Gastroesophageal sphincter (tissue), 3 donors: ENCODE data around the gene ARL17B.

Experiments used
- POLR2A ChIP-seq, 2 donors: fragments of 450-650 bp; IDR thresholded peaks; one replicate each; pipeline ENCODE4 v1.6.1; 2017; ENCODE audit warnings: antibody characterized with exemption in 2 of 2, mild to moderate bottlenecking in 2 of 2, moderate library complexity in 1 of 2
- POLR2AphosphoS5 ChIP-seq: sonication (generic); formaldehyde crosslinking; IDR thresholded peaks from one replicate; pipeline ENCODE4 v1.6.1; 2017; ENCODE audit warnings: antibody characterized with exemption
- TF ChIP-seq, protein P1 (sequence below), 4 experiments: fragments of 200-600 bp in 2 of 4; fragments of 450-650 bp in 2 of 4; sonication (generic) in 1 of 4; IDR thresholded peaks; one replicate each; pipeline ENCODE4 v1.5.1; 2017 to 2019; ENCODE audit warnings: antibody characterized with exemption in 4 of 4, mild to moderate bottlenecking in 2 of 4, moderate library complexity in 2 of 4

DNA sequence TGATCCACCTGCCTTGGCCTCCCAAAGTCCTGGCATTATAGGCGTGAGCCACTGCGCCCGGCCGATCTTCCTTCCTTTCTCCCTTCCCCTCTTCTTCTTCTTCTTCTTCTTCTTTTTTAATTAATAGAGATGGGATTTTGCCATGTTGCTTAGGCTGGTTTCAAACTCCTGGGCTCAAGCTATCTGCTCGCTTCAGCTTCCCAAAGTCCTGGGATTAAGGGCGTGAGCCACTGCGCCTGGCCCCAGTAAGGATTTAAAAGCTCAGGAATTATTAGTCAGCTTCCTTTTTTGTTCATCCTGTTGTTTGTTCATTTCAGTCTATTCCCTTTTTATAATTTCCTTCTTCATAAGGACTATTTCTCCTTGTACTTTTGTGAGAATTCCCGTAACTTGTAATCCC lies 99.3 kb downstream of the ARL17B start:
- TF ChIP-seq, protein P1, sequence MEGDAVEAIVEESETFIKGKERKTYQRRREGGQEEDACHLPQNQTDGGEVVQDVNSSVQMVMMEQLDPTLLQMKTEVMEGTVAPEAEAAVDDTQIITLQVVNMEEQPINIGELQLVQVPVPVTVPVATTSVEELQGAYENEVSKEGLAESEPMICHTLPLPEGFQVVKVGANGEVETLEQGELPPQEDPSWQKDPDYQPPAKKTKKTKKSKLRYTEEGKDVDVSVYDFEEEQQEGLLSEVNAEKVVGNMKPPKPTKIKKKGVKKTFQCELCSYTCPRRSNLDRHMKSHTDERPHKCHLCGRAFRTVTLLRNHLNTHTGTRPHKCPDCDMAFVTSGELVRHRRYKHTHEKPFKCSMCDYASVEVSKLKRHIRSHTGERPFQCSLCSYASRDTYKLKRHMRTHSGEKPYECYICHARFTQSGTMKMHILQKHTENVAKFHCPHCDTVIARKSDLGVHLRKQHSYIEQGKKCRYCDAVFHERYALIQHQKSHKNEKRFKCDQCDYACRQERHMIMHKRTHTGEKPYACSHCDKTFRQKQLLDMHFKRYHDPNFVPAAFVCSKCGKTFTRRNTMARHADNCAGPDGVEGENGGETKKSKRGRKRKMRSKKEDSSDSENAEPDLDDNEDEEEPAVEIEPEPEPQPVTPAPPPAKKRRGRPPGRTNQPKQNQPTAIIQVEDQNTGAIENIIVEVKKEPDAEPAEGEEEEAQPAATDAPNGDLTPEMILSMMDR (IDR thresholded peaks at IDR 0.05), result no peak
- no peak for TF ChIP-seq POLR2AphosphoS5
- TF ChIP-seq POLR2A (IDR thresholded peaks at IDR 0.05), result no peak
